Activated naive CD8-positive, alpha-beta T cell treated with anti-CD3 and anti-CD28 coated beads, Interleukin-2, amount 50 U/mL, for 16 hours (primary cell): Measurements from ENCODE around the gene ST6GAL1.
"Not testable (repeated sequence)": the region's sequence is repeated elsewhere in the genome, so short reads cannot be mapped to it uniquely, and the experiment has no call there.

ENCODE experiments used
- DNase-seq: peaks from one replicate; pipeline ENCODE4 v3.0.0-alpha.2; 2020; ENCODE audit warnings: low read depth, low spot score

The ST6GAL1 gene

DNA sequence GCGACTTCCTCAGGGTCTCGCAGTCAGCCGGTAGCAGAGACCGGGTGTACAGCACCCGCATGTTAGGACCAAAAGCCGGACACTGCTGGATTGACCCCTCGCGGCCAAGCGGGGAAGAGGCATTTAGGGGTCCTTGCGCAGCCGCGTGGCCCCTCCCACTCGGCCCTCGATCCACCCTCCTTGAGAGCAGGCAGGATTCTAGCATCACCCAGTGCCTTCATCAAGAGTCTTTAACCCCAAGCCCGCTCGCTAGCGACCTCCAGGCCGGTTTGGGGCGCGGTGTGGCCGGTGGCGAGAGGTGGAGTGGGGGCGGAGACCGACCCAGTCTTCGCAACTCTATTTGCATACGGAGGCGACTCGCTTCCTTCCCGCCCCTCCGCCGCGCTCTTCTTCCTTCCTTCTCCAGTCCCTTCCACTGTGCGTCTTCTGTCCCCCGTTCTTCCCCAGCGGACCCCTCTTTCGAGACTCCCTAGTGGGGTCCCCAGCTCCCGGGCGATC lies at the start of gene ST6GAL1:
TSS of gene ST6GAL1 (plus strand) at position 384 of the 498 bp plus-strand sequence. CDS start 112,178 bp downstream, outside the sequence.
- peak; percentile 34 for DNase-seq

DNA sequence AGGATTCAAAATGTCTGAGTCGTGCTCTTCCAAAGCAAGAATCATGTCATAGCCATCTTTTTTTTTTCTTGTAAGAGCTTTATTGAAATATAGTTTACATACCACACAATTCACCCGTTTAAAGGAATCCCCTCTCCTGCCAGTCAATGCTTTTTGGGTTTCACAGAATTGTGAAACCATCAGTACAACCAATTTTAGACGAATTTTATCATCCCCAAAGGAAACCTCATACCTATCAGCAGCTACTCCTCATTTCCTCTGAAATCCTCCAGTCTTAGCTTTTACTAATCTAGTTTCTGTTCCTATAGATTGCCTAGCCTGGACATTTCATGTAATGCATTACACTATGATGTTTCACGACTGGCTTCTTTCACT lies 48.2 kb upstream of the ST6GAL1 start:
- DNase-seq: no peak

GRCh38 chr3:186882881-186883685 lies 47.2 kb upstream of the ST6GAL1 start:
- no peak for DNase-seq

DNA sequence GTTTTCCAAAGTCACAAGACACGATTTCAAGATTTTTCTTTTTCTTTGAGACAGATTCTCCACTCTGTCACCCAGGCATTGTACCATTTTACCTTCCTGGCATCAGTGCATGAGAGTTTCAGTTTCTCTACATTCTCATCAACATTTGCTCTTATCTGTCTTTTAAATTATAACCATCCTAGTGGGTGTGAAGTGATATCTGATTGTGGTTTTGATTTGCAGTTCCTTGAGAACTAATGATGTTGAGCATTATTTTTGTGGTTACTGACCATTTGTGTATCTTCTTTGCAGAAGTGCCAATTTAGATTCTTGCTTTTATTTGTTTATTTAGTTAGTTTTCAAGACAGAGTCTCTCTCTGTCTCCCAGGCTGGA lies 46.7 kb upstream of the ST6GAL1 start:
- DNase-seq: no peak

DNA sequence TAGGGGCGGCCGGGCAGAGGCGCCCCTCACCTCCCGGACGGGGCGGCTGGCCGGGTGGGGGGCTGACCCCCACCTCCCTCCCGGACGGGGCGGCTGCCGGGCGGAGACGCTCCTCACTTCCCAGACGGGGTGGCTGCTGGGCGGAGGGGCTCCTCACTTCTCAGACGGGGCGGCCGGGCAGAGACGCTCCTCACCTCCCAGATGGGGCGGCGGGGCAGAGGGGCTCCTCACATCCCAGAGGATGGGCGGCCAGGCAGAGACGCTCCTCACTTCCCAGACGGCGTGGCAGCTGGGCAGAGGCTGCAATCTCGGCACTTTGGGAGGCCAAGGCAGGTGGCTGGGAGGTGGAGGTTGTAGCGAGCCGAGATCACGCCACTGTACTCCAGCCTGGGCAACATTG lies 45.5 kb upstream of the ST6GAL1 start:
- not testable (repeated sequence) for DNase-seq

GRCh38 chr3:186886202-186886981 lies 43.9 kb upstream of the ST6GAL1 start:
- DNase-seq: no peak

DNA sequence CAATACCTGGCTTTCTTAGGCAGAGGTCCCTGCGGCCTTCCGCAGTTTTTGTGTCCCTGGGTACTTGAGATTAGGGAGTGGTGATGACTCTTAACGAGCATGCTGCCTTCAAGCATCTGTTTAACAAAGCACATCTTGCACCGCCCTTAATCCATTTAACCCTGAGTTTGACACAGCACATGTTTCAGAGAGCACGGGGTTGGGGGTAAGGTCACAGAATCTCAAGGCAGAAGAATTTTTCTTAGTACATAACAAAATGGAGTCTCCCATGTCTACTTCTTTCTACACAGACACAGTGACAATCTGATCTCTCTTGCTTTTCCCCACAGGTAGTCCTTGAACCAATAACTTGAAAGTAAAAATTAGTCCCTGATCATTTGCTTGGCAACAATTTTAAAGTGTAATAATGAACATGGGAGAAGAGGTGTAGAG lies 42.8 kb upstream of the ST6GAL1 start:
- DNase-seq: not testable (repeated sequence)

DNA sequence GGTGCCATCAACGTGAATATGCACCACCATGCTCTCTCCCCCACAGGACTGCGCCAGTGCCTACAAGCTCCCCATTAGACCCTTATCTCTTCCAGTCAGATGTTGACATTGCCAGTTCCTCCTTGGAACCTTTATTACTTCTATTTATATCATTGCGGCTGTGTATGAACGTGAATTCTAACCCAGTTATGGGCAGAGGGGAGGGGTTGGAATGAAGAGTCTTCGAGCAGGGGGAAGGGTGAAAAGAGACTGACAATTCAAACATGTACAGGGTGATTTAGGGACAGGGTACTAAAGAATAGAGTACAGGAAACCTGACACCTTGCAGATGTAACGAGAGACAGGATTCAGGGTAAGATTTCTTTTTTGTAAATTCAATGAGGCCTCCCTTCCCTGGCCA lies 41.8 kb upstream of the ST6GAL1 start:
- DNase-seq: no peak

DNA sequence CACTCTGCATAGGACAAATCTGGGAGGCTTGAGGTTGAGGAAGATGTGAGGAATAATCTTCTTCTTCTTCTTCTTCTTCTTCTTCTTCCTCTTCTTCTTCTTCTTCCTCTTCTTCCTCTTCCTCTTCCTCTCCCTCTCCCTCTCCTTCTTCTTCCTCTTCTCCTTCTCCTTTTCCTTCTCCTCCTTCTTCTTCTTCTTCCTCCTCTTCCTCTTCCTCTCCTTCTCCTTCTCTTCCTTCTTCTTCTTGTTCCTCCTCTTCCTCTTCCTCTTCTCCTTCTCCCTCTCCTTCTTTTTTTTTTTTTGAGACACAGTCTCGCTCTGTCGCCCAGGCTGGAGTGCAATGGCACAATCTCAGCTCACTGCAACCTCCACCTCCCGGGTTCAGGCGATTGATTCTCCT lies 40.6 kb upstream of the ST6GAL1 start:
- DNase-seq: not testable (repeated sequence)

GRCh38 chr3:186890911-186891310 lies 39.4 kb upstream of the ST6GAL1 start:
- no peak for DNase-seq

DNA sequence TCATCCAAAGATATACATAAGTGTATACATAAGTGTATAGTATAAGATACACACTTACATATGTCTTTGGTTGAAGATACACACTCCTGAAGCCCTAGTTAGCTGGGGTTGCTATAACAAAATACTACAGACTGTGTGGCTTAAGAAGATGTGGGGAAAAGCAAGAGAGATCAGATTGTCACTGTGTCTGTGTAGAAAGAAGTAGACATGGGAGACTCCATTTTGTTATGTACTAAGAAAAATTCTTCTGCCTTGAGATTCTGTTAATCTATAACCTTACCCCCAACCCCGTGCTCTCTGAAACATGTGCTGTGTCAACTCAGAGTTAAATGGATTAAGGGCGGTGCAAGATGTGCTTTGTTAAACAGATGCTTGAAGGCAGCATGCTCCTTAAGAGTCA lies 37.3 kb upstream of the ST6GAL1 start:
- not testable (repeated sequence) for DNase-seq

DNA sequence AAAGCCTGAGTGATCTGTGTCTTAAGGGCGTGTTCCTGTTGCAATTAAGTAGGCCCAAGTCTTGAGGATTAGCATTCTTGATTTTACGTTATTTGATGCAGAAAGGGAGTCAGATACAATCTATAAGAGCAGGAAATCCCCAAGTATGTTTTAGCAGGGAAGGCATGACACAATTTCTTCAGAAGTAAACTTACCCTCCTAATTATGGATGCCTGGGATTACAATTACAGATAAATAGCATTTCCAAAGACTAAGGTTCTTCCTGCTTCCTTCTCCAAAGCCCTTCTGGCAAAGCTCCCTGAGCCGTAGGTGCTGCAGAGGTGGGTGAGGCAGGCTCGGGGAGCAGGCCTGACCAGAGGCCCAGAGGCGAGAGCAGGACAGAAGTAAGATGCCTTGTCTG lies 34.9 kb upstream of the ST6GAL1 start:
- no peak for DNase-seq

DNA sequence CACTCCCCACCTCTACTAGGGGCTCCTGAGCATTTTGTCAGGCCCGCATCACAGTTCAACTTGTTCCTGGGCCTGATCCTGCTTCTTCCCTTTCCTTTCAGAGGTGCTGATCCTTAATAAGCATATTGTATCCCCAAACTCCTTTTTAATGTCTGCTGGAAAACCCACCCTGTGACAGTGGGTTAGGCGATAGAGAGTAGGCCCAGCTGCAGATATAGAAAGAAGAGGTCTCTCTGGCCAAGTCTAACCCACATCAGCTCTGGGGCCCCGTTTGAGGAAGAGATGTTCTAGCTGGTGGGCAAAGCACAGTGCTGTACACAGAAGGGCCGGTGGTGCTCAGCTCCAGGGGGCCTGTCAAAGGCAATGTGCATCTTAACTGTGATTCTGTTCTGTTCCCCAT lies 34.3 kb upstream of the ST6GAL1 start:
- DNase-seq: no peak

DNA sequence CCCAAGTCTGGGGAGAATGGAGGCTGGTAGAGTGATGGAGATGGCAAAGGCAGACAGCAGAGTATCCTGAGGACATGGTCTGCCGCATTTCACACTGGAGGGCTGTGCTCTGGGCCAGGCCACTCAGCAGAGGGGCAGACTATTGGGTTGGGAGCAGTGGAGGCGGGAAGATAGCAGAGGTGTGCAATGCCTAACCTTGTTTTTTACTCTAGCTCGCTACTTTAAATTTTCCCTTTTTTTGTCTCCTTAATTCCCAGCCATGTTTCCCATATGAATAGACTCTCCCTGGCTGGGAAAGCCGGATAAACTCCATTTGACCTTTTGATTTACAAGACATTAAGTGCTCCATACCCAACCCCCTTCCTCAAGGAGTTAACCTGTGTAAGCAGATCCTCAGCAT lies 33.5 kb upstream of the ST6GAL1 start:
- DNase-seq: no peak

- no peak for DNase-seq
These were observed 29.1 kb upstream of the ST6GAL1 start for GRCh38 chr3:186901135-186901734.

GRCh38 chr3:186902154-186902553 lies 28.2 kb upstream of the ST6GAL1 start:
- no peak for DNase-seq

DNA sequence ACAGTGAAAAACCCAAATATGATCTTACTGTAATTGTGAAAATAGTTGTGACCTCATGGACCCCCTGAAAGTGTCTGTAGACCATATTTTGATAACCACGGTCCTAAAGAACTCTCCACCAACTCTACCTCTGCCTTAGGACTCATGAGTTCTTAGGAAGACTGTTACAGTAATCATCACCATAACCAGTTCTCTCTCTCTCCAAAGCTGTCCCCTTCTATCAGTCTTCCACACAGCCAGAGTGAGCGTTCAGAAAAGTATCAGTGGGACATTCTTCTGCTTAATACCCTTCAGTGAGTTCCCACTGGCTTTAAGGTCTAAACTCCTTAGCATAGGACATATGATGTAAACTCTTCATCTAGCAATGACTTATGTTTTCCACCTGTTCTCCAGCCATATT lies 27.6 kb upstream of the ST6GAL1 start:
- no peak for DNase-seq

DNA sequence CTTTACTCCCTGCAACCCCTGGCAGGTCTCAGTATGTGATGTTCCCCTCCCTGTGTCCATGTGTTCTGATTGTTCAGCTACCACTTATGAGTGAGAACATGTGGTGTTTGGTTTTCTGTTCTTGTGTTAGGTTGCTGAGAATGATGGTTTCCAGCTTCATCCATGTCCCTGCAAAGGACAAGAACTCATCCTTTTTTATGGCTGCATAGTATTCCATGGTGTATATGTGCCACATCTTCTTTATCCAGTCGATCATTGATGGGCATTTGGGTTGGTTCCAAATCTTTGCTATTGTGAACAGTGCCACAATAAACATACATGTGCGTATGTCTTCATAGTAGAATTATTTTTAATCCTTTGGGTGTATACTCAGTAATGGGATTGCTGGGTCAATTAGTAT lies 26.6 kb upstream of the ST6GAL1 start:
- DNase-seq: not testable (repeated sequence)

DNA sequence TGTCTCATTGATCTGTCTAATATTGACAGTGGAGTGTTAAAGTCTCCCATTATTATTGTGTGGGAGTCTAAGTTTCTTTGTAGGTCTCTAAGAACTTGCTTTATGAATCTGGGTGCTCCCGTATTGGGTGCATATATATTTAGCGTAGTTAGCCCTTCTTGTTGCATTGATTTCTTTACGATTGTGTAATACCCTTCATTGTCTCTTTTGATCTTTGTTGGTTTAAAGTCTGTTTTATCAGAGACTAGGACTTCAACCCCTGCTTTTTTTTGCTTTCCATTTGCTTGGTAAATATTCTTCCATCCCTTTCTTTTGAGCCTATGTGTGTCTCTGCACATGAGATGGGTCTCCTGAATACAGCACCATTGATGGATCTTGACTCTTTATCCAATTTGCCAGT lies 23.3 kb upstream of the ST6GAL1 start:
- not testable (repeated sequence) for DNase-seq

DNA sequence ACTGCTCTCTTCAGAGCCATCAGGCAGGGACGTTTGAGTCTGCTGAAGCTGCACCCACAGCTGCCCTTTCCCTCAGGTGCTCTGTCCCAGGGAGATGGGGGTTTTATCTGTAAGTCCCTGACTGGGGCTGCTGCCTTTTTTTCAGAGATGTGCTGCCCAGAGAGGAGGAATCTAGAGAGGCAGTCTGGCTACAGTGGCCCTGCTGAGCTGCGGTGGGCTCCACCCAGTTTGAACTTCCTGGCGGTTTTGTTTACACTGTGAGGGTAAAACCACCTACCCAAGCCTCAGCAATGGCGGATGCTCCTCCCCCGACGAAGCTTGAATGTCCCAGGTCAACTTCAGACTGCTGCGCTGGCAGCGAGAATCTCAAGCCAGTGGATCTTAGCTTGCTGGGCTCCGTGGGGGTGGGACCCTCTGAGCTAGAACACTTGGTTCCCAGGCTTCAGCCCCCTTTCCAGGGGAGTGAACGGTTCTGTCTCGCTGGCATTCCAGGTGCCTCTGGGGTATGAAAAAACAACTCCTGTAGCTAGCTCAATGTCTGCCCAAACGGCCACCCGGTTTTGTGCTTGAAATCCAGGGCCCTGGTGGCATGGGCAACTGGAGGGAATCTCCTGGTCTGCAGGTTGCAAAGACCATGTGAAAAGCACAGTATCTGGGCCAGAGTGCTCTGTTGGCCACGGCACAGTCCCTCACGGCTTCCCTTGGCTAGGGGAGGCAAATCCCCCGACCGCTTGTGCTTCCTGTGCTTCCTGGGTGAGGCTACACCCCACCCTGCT lies 21.1 kb upstream of the ST6GAL1 start:
- peak; percentile 4 for DNase-seq
